HepG2 (cell line): Measurements from ENCODE around the gene FTSJ1. TPM values are rescaled to one million over a fixed set of nuclear protein-coding genes. Genes with fewer than 3 reads are reported as not detected.

ENCODE experiments used
- AKNA ChIP-seq: sonication (generic); formaldehyde crosslinking; IDR thresholded peaks from 2 replicates; pipeline ENCODE4 v1.4.0; 2020; ENCODE audit warnings: missing genetic modification reagents, borderline replicate concordance
- CBX5 ChIP-seq: sonication (generic); formaldehyde crosslinking; IDR thresholded peaks from 2 replicates; pipeline ENCODE4 v1.4.0; 2020; ENCODE audit warnings: missing genetic modification reagents, borderline replicate concordance
- DMTF1 ChIP-seq: sonication (generic); formaldehyde crosslinking; IDR thresholded peaks from 2 replicates; pipeline ENCODE4 v1.4.0; 2020; ENCODE audit warnings: mild to moderate bottlenecking, missing genetic modification reagents
- FOXO1 ChIP-seq: sonication (generic); formaldehyde crosslinking; IDR thresholded peaks from 2 replicates; pipeline ENCODE4 v1.4.0; 2020; ENCODE audit warnings: missing genetic modification reagents
- KDM1A ChIP-seq: IDR thresholded peaks from 2 replicates; pipeline ENCODE4 v1.6.1; 2016; ENCODE audit warnings: missing compliant biosample characterization
- NR2F1 ChIP-seq, 2 experiments: fragments of 450-650 bp in 1 of 2; formaldehyde crosslinking in 1 of 2; IDR thresholded peaks; 2 replicates each; pipeline versions ENCODE4 v1.5.0 to v1.6.1; 2016 to 2020; ENCODE audit warnings: mild to moderate bottlenecking in 1 of 2, missing compliant biosample characterization in 1 of 2, missing genetic modification reagents in 1 of 2, moderate library complexity in 1 of 2
- PAXIP1 ChIP-seq: sonication (generic); formaldehyde crosslinking; conservative IDR thresholded peaks from 2 replicates; pipeline ENCODE4 v1.4.0; 2020; ENCODE audit warnings: mild to moderate bottlenecking, missing genetic modification reagents, moderate library complexity
- RNF2 ChIP-seq: fragments of 450-650 bp; conservative IDR thresholded peaks from 2 replicates; pipeline ENCODE4 v1.6.1; 2016; ENCODE audit warnings: low read depth
- SAP130 ChIP-seq: IDR thresholded peaks from 2 replicates; pipeline ENCODE4 v1.6.1; 2016; ENCODE audit warnings: low read depth
- SKI ChIP-seq: fragments of 450-650 bp; IDR thresholded peaks from one replicate; pipeline ENCODE4 v1.6.1; 2018; ENCODE audit warnings: mild to moderate bottlenecking; ENCODE audit not compliant: partially characterized antibody
- ZKSCAN5 ChIP-seq: sonication (generic); formaldehyde crosslinking; IDR thresholded peaks from 2 replicates; pipeline ENCODE4 v1.5.1; 2020; ENCODE audit warnings: mild to moderate bottlenecking, missing genetic modification reagents
- ZMYM3 ChIP-seq: sonication (generic); formaldehyde crosslinking; IDR thresholded peaks from 2 replicates; pipeline ENCODE4 v1.5.1; 2020; ENCODE audit warnings: mild to moderate bottlenecking, missing genetic modification reagents
- ZNF121 ChIP-seq: sonication (generic); formaldehyde crosslinking; IDR thresholded peaks from 2 replicates; pipeline ENCODE4 v1.5.0; 2020; ENCODE audit warnings: mild to moderate bottlenecking, missing genetic modification reagents
- ZNF362 ChIP-seq: sonication (generic); formaldehyde crosslinking; IDR thresholded peaks from 2 replicates; pipeline ENCODE4 v1.4.0; 2020; ENCODE audit warnings: missing genetic modification reagents, mild to moderate bottlenecking, borderline replicate concordance
- polyA plus RNA-seq, 8 experiments: library from polyadenylated mRNA; depleted of rRNA in 3 of 8; stranded (reverse) in 7 of 8; unstranded in 1 of 8; fragments of >200 nt; fragmentation: Illumina TruSeq in 4 of 8; extraction: Trizol in 4 of 8; gene quantifications; 2 replicates each; pipeline versions ENCODE4 v1.2.1 to v1.2.3, GENCODE V29; 2011 to 2016; ENCODE audit warnings: low read depth in 4 of 8, missing spikeins in 1 of 8, mixed read lengths in 1 of 8; ENCODE audit not compliant: insufficient read depth in 1 of 8
- total RNA-seq, 5 experiments: library from RNA; depleted of rRNA; stranded (reverse); fragments of >200 nt; fragmentation: Illumina TruSeq; extraction: Trizol; gene quantifications; 2 replicates each; pipeline ENCODE4 v1.2.3, GENCODE V29; 2016; ENCODE audit warnings: low read depth in 1 of 5
- TF ChIP-seq, protein P1 (sequence below): IDR thresholded peaks from 2 replicates; pipeline ENCODE4 v1.6.1; 2016; ENCODE audit warnings: low read depth, borderline replicate concordance
- TF ChIP-seq, protein P2 (sequence below): sonication (generic); formaldehyde crosslinking; IDR thresholded peaks from 2 replicates; pipeline ENCODE4 v1.4.0; 2020; ENCODE audit warnings: missing genetic modification reagents

FTSJ1 gene
- total and polyA plus RNA-seq, 2 of the 13 experiments (the other 11 are each of a cell fraction or from before 2014, with no cell fraction given), result 30.3 to 37.9 TPM

- TF ChIP-seq ZNF121 (CRISPR knock-in tag) (peak; percentile 96), SKI (no peak), ZNF362 (CRISPR knock-in tag) (peak; percentile 73; the same call in 1 of the 2 replicates), CBX5 (CRISPR knock-in tag) (no peak), DMTF1 (CRISPR knock-in tag) (no peak), NR2F1 (CRISPR knock-in tag; IDR thresholded peaks at IDR 0.05) (peak; percentile 77 to 87), PAXIP1 (CRISPR knock-in tag) (peak; percentile 52), ZKSCAN5 (CRISPR knock-in tag) (no peak), SAP130 (CRISPR knock-in tag) (peak; percentile 44; the same call in 1 of the 2 replicates), AKNA (CRISPR knock-in tag) (no peak), ZMYM3 (CRISPR knock-in tag) (peak; percentile 47; the same call in 1 of the 2 replicates), RNF2 (no peak), FOXO1 (CRISPR knock-in tag) (no peak), KDM1A (CRISPR knock-in tag) (no peak)
- TF ChIP-seq, protein P1, sequence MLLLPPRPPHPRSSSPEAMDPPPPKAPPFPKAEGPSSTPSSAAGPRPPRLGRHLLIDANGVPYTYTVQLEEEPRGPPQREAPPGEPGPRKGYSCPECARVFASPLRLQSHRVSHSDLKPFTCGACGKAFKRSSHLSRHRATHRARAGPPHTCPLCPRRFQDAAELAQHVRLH (CRISPR knock-in tag), result no peak
- TF ChIP-seq, protein P2, sequence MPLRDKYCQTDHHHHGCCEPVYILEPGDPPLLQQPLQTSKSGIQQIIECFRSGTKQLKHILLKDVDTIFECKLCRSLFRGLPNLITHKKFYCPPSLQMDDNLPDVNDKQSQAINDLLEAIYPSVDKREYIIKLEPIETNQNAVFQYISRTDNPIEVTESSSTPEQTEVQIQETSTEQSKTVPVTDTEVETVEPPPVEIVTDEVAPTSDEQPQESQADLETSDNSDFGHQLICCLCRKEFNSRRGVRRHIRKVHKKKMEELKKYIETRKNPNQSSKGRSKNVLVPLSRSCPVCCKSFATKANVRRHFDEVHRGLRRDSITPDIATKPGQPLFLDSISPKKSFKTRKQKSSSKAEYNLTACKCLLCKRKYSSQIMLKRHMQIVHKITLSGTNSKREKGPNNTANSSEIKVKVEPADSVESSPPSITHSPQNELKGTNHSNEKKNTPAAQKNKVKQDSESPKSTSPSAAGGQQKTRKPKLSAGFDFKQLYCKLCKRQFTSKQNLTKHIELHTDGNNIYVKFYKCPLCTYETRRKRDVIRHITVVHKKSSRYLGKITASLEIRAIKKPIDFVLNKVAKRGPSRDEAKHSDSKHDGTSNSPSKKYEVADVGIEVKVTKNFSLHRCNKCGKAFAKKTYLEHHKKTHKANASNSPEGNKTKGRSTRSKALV (CRISPR knock-in tag), result no peak
These were observed 29.5 kb downstream of the FTSJ1 start (continued) for GRCh38 chrX:48505481-48505880.
